ENCODE measurements around the gene CTDP1.
A peak's percentile ranks its signal among the peaks of the same experiment; 100 is the strongest.

The CTDP1 gene

GRCh38 chr18:79697976-79698375, 18.4 kb downstream of the CTDP1 start:
- DNase-seq (ENCODE audit: low read depth, low spot score): no peak

GRCh38 chr18:79698668-79699335, 19.2 kb downstream of the CTDP1 start:
- DNase-seq (ENCODE audit: low read depth, low spot score): no peak

DNA sequence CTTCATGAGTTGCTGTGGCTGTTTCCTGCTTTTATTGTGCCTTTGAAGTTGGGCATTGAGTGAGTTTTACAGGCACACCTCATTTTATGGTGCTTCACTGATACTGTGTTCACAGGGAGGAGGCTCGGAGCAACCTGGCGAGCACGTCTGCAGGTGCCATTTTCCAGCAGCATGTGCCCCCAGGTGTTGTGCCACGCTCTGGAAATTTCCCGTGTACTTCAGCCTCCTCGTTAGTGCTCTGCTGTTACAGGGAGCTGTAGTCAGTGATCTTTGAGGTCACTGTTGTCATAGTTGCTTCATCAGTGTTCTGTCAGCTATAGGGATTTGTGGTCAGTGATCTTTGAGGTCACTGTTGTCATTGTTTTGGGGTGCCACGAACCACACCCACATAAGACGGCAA, 20.1 kb downstream of the CTDP1 start:
- no peak for DNase-seq (ENCODE audit: low read depth, low spot score)

GRCh38 chr18:79702906-79703305, 23.3 kb downstream of the CTDP1 start:
- DNase-seq (ENCODE audit: low read depth, low spot score): no peak

GRCh38 chr18:79704631-79705030, 25.0 kb downstream of the CTDP1 start:
- DNase-seq (ENCODE audit: low read depth, low spot score): no peak

DNA sequence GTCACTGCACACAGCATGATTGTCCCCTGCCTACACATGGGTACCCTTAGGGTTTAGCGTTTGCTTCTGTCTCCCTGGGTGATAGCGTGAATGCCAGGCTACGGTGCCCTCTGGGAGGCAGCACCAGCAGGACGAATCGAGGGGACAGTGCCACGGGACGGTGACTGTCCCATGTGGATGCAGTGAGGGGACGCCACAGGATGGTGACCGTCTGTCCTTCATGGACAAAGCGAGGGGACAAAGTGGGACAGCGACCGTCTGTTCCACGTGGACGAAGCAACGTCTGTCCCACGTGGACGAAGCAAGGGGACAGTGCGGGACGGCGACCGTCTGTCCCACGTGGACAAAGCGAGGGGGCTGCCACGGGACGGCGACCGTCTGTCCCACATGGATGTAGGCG, 25.7 kb downstream of the CTDP1 start:
- no peak for DNase-seq (ENCODE audit: low read depth, low spot score)

- DNase-seq (ENCODE audit: low read depth, low spot score): no peak
These were observed 26.4 kb downstream of the CTDP1 start for GRCh38 chr18:79706006-79706405.

- DNase-seq (ENCODE audit: low read depth, low spot score): no peak
These were observed 27.1 kb downstream of the CTDP1 start for GRCh38 chr18:79706658-79707057.

DNA sequence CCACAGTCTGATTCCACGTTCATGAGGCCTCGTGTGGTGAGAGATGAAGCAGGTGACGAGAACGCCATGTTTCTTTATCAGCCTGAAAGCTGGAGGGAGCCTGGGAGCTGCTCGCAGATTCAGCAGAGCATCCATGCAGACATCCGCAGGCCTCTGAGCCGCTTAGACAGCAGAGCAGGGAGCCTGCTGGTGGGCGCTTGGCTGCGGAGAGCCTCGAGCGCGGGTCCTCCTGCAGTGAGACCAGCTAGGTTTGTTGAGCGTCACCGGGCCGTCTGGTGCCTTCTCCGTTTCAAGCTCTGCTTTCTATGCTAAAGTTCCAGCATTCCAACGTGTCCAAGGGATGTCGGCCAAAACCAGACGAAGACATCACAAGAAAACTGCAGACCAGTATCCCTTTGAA, 27.6 kb downstream of the CTDP1 start:
- no peak for DNase-seq (ENCODE audit: low read depth, low spot score)

DNA sequence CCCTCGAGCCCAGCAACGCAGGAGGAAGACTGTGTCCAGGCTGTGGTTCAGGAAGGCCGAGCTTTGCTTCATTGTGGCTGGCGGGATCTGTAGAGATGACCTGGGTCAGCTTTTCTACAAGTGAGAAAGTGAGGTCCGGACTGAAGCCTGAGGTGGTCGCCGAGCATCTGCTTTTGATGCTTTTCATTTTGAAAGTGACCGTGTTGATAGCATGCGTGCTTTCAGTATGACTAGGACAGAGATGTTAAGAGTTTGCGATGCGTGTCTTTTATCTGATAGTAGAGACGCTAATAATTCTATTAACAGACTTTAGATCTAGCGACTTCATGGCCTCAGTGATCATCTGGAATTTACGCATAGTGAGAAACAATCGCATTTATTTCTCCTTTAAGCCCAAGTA, 28.1 kb downstream of the CTDP1 start:
- no peak for DNase-seq (ENCODE audit: low read depth, low spot score)

DNA sequence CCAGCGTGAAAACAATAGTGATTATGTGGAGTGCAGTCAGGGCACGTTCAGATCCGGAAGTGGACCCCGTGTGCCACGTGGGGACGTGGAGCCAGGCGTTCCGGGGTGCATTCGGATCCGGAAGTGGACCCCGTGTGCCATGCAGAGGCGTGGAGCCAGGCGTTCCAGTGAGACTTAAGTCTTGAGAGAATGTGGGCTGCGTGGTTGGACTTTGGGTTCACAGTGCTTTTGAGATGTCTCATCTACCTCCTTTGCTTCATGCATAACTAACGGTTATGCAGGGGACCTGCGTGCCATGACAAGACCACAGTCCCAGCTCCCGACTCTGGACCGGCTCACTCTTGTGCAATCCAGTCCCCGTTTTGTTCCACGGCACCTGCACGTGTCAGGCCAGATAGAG, 28.8 kb downstream of the CTDP1 start:
- no peak for DNase-seq (ENCODE audit: low read depth, low spot score)

DNA sequence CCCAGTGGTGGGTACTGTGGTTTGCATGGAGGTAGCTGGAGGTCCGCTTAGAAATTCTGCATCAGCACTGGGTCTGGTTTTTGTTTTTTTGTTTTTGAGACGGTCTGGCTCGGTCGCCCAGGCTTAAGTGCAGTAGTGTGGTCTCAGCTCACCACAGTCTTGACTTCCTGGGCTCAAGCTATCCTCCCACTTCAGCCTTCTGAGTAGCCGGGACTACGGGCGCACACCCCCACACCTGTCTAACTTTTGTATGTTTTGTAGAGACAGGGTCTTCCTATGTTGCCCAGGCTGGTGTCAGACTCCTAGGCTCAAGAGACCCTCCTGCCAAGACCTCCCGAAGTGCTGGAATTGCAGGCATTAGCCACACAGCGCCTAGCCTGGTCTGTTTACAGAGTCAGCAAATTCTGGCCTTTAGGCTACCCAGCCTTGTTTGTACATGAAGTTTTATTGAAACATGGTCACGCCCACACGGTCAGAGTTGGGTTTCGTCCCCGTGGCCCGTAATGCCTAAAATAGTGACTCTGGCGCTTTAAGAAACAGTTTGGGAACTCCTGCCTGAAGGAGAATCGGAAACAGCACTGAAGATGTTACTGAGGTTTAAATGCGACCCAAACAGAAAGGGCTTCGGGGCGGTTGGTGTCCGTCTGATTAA, 32.7 kb downstream of the CTDP1 start:
- no peak for DNase-seq (ENCODE audit: low read depth, low spot score)

GRCh38 chr18:79713341-79713740, 33.7 kb downstream of the CTDP1 start:
- no peak for DNase-seq (ENCODE audit: low read depth, low spot score)

- no peak for DNase-seq (ENCODE audit: low read depth, low spot score)
These were observed 35.1 kb downstream of the CTDP1 start for GRCh38 chr18:79714531-79715240.

- no peak for DNase-seq (ENCODE audit: low read depth, low spot score)
These were observed 35.7 kb downstream of the CTDP1 start for GRCh38 chr18:79715280-79715679.

DNA sequence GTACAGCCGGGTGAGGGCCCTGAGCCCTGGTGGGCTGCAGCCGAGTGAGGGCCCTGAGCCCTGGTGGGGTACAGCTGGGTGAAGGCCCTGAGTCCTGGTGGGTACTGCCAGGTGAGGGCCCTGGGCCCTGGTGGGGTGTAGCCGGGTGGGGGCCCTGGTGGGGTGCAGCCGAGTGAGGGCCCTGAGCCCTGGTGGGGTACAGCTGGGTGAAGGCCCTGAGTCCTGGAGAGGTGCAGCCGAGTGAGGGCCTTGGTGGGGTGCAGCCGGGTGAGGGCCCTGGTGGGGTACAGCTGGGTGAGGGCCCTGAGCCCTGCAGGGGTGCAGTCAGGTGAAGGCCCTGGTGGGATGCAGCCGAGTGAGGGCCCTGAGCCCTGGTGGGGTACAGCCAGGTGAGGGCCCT, 37.5 kb downstream of the CTDP1 start:
- no peak for DNase-seq (ENCODE audit: low read depth, low spot score)

- no peak for DNase-seq (ENCODE audit: low read depth, low spot score)
These were observed 38.0 kb downstream of the CTDP1 start for GRCh38 chr18:79717555-79718074.

DNA sequence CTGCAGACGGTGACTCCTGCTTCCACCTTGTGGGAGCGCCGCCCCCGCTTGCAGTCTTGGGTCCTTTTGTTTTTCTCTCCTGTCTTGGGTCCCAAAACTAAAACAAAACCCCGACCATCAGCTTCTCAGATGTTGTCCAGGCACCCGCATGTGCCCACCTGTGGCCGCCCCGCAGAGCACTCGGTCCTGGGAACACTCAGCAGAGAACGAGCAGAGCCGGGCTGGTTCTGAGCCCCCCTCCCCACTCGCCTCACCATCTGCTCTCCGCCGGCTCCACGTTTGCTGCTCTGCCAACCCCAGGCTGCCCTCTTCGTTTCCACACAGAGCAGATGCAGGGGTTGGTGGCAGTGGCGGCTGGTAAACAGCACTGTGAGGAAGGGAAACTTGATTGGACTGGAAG, 38.5 kb downstream of the CTDP1 start:
- DNase-seq (ENCODE audit: low read depth, low spot score): no peak

DNA sequence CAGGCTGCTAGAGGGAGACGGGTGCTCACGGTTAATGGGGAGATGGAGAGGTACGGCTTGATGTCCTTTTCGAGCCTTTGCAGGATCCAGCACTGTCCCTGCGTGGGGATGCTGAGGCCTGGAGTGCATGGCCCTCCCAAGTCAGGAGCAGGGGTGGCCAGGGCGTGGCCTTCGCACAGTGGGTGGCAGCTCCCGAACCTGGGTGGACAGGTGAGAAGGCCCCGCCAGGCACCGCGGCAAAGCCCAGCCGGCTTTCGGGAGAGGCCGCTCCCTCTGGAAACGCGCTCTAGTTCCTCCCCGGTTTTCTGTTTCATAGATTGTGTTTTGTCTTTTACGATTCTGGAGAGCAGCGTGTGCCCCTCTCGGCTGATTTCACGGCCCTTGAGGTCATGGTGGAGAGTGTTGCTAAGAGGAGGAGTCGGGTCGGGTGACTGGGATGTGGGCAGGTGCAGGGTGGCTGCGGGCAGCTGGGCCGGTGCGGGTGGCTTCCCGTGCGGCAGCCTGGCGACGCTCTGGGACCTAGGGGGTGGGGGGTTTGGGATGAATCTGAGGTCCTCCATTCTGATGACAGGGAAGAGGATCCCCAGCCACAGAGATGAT, 39.4 kb downstream of the CTDP1 start:
- no peak for DNase-seq (ENCODE audit: low read depth, low spot score)

DNA sequence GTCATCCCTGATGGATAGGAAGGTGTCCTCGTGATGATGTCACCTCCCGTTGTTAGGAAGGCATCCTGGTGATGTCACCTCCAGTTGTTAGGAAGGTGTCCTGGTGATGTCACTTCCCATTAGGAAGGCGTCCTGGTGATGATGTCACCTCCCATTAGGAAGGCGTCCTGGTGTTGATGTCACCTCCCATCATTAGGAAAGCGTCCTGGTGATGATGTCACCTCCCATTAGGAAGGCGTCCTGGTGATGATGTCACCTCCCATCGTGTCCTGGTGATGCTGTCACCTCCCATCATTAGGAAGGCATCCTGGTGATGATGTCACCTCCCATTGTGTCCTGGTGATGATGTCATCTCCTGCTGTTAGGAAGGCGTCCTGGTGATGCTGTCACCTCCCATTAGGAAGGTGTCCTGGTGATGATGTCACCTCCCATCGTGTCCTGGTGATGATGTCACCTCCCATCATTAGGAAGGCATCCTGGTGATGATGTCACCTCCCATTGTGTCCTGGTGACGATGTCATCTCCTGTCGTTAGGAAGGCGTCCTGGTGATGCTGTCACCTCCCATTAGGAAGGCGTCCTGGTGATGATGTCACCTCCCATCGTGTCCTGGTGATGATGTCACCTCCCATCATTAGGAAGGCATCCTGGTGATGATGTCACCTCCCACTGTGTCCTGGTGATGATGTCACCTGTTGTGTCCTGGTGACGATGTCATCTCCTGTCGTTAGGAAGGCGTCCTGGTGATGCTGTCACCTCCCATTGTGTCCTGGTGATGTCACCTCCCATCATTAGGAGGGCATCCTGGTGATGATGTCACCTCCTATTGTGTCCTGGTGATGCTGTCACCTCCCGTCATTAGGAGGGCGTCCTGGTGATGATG, 40.1 kb downstream of the CTDP1 start:
- DNase-seq (ENCODE audit: low read depth, low spot score): peak; percentile 14

DNA sequence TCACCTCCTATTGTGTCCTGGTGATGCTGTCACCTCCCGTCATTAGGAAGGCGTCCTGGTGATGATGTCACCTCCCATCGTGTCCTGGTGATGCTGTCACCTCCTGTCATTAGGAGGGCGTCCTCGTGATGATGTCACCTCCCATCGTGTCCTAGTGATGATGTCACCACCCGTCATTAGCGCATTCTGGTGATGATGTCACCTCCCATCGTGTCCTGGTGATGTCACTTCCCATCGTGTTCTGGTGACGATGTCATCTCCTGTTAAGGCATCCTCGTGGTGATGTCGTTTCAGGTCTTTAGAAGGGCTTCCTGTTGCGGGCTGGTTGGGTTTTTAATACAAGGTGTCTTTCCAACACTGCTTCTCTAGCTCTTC, 40.7 kb downstream of the CTDP1 start:
- peak; percentile 21 for DNase-seq (ENCODE audit: low read depth, low spot score)
